Neural cell (in vitro differentiated cells): ENCODE measurements around the gene IGIP. TPM values are rescaled to one million over a fixed set of nuclear protein-coding genes. Genes with fewer than 3 reads are reported as not detected.

Experiments
- H2AFZ ChIP-seq: fragments of 200-600, 300-800 bp; sonication (generic), shearing (Covaris generic); 2 replicates; pipeline ENCODE4 v1.6.0; 2014; ENCODE audit warnings: low read depth, mild to moderate bottlenecking, antibody characterized with exemption, low read length, moderate library complexity
- H3F3A ChIP-seq: fragments of 200-600 bp; shearing (Covaris generic); 2 replicates; pipeline ENCODE4 v1.6.1; 2016; ENCODE audit warnings: mild to moderate bottlenecking, moderate library complexity, mixed read lengths, antibody characterized with exemption, low read length; ENCODE audit not compliant: insufficient read depth, poor library complexity, severe bottlenecking
- H3K27ac ChIP-seq: fragments of 200-600, 300-800 bp; sonication (generic), shearing (Covaris generic); 2 replicates; pipeline ENCODE4 v1.5.1; 2014; ENCODE audit warnings: mild to moderate bottlenecking, low read length, moderate library complexity
- H3K27me3 ChIP-seq: fragments of 300-800, 200-600 bp; sonication (generic), shearing (Covaris generic); 2 replicates; pipeline ENCODE4 v1.6.0; 2014; ENCODE audit warnings: mild to moderate bottlenecking, low read depth, low read length, moderate library complexity; ENCODE audit not compliant: insufficient read depth
- H3K36me3 ChIP-seq: fragments of 300-800, 200-600 bp; sonication (generic), shearing (Covaris generic); 2 replicates; pipeline ENCODE4 v1.5.1; 2014; ENCODE audit warnings: mild to moderate bottlenecking, antibody characterized with exemption, low read length, moderate library complexity; ENCODE audit not compliant: insufficient read depth
- H3K4me2 ChIP-seq: fragments of 300-800, 200-600 bp; sonication (generic), shearing (Covaris generic); 2 replicates; pipeline ENCODE4 v1.6.0; 2014; ENCODE audit warnings: mild to moderate bottlenecking, low read length
- H3K4me3 ChIP-seq: fragments of 300-800, 200-600 bp; sonication (generic), shearing (Covaris generic); 2 replicates; pipeline ENCODE4 v1.5.1; 2014; ENCODE audit warnings: mild to moderate bottlenecking, low read length, moderate library complexity
- H3K79me2 ChIP-seq: fragments of 200-600 bp; shearing (Covaris generic); replicated peaks from 2 replicates; pipeline ENCODE4 v1.6.0; 2014; ENCODE audit warnings: mild to moderate bottlenecking, low read length, moderate library complexity; ENCODE audit not compliant: insufficient read depth
- H3K9ac ChIP-seq: fragments of 300-800, 200-600 bp; sonication (generic), shearing (Covaris generic); 2 replicates; pipeline ENCODE4 v1.6.1; 2016; ENCODE audit warnings: mild to moderate bottlenecking, low read length, mixed read lengths
- H3K9me2 ChIP-seq: fragments of 200-600 bp; shearing (Covaris generic); 2 replicates; pipeline ENCODE4 v1.6.1; 2016; ENCODE audit warnings: mild to moderate bottlenecking, low read length, mixed read lengths; ENCODE audit not compliant: insufficient read depth
- H3K9me3 ChIP-seq: fragments of 200-600, 300-800 bp; sonication (generic), shearing (Covaris generic); 2 replicates; pipeline ENCODE4 v1.6.1; 2016; ENCODE audit warnings: mild to moderate bottlenecking, mixed run types, low read length, moderate library complexity, mixed read lengths
- H4K20me1 ChIP-seq: fragments of 200-600 bp; shearing (Covaris generic); 2 replicates; pipeline ENCODE4 v1.6.1; 2016; ENCODE audit warnings: mild to moderate bottlenecking, mixed run types; ENCODE audit not compliant: insufficient read depth
- EP300 ChIP-seq: fragments of 450-650 bp; conservative IDR thresholded peaks from 2 replicates; pipeline ENCODE4 v1.6.1; 2014; ENCODE audit warnings: antibody characterized with exemption, mild to moderate bottlenecking, moderate library complexity; ENCODE audit not compliant: poor library complexity, severe bottlenecking
- EZH2 ChIP-seq: fragments of 200-600, 300-800 bp; shearing (Covaris generic), sonication (generic); IDR thresholded peaks from 2 replicates; pipeline ENCODE4 v1.6.1; 2014; ENCODE audit warnings: antibody characterized with exemption, low read length, borderline replicate concordance, mild to moderate bottlenecking; ENCODE audit not compliant: insufficient read depth, poor library complexity, severe bottlenecking
- MXI1 ChIP-seq: fragments of 450-650 bp; conservative IDR thresholded peaks from 2 replicates; pipeline ENCODE4 v1.6.1; 2014; ENCODE audit warnings: antibody characterized with exemption, mild to moderate bottlenecking; ENCODE audit not compliant: poor library complexity, severe bottlenecking
- POLR2AphosphoS5 ChIP-seq: IDR thresholded peaks from 2 replicates; pipeline ENCODE4 v1.6.1; 2012
- RAD21 ChIP-seq: fragments of 450-650 bp; conservative IDR thresholded peaks from 2 replicates; pipeline ENCODE4 v1.6.1; 2014; ENCODE audit warnings: antibody characterized with exemption, mild to moderate bottlenecking, moderate library complexity
- SMC3 ChIP-seq: fragments of 450-650 bp; conservative IDR thresholded peaks from 2 replicates; pipeline ENCODE4 v1.6.1; 2014; ENCODE audit warnings: antibody characterized with exemption, mild to moderate bottlenecking, moderate library complexity; ENCODE audit not compliant: poor library complexity
- TAF1 ChIP-seq: IDR thresholded peaks from 2 replicates; pipeline ENCODE4 v1.6.1; 2012; ENCODE audit warnings: low read depth
- polyA plus RNA-seq: library from polyadenylated mRNA; depleted of rRNA; stranded (reverse); fragments of >200 nt; gene quantifications from 2 replicates; pipeline ENCODE4 v1.2.3, GENCODE V29; 2014
- TF ChIP-seq, protein P1 (sequence below): fragments of 450-650 bp; IDR thresholded peaks from 2 replicates; pipeline ENCODE4 v1.5.1; 2014; ENCODE audit warnings: antibody characterized with exemption, mild to moderate bottlenecking, moderate library complexity; ENCODE audit not compliant: poor library complexity, severe bottlenecking
- TF ChIP-seq, protein P2 (sequence below): IDR thresholded peaks from 2 replicates; pipeline ENCODE4 v1.6.1; 2012; ENCODE audit warnings: borderline replicate concordance

The IGIP gene
- polyA plus RNA-seq, 1 donor from 2014 or later = 4.4 TPM

DNA sequence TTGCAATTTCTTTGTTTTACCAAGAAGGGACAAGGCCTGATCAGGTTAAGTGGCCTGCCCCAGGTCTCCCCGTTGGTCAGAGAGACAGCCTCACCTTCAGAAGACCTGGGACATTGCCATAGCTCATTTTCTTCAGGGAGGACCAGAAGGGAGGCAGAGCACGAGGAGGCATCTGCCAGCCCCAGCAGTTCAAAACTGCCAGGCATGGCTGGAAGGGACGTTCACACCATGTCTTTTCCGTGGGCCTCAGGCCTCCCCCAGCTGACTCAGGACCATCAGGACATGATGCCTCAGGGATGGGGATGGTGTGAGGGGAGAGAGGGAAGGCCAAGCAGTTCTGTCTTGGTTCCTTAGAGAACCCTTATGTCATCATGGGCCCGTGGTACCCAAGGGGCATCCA lies 16.5 kb downstream of the IGIP start:
- Histone ChIP-seq H4K20me1 (no peaks in the 10 kb centered on the region), H3K9ac (no peak overlapping the region), H3K27me3 (peaks cover 27% of the 10 kb centered on the region), H3K4me2 (no peak overlapping the region), H3K27ac (no peak overlapping the region), H3K36me3 (no peaks in the 10 kb centered on the region), H3K9me3 (no peaks in the 10 kb centered on the region), H3F3A (no peaks in the 10 kb centered on the region), H3K9me2 (no peaks in the 10 kb centered on the region), H3K4me3 (no peak overlapping the region), H2AFZ (no peak overlapping the region), H3K79me2 (no peaks in the 10 kb centered on the region)
- TF ChIP-seq EP300 = no peak
- no peak for TF ChIP-seq SMC3
- no peak for TF ChIP-seq TAF1
- TF ChIP-seq, protein P1, sequence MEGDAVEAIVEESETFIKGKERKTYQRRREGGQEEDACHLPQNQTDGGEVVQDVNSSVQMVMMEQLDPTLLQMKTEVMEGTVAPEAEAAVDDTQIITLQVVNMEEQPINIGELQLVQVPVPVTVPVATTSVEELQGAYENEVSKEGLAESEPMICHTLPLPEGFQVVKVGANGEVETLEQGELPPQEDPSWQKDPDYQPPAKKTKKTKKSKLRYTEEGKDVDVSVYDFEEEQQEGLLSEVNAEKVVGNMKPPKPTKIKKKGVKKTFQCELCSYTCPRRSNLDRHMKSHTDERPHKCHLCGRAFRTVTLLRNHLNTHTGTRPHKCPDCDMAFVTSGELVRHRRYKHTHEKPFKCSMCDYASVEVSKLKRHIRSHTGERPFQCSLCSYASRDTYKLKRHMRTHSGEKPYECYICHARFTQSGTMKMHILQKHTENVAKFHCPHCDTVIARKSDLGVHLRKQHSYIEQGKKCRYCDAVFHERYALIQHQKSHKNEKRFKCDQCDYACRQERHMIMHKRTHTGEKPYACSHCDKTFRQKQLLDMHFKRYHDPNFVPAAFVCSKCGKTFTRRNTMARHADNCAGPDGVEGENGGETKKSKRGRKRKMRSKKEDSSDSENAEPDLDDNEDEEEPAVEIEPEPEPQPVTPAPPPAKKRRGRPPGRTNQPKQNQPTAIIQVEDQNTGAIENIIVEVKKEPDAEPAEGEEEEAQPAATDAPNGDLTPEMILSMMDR = no peak
- no peak for TF ChIP-seq POLR2AphosphoS5
- TF ChIP-seq, protein P2, sequence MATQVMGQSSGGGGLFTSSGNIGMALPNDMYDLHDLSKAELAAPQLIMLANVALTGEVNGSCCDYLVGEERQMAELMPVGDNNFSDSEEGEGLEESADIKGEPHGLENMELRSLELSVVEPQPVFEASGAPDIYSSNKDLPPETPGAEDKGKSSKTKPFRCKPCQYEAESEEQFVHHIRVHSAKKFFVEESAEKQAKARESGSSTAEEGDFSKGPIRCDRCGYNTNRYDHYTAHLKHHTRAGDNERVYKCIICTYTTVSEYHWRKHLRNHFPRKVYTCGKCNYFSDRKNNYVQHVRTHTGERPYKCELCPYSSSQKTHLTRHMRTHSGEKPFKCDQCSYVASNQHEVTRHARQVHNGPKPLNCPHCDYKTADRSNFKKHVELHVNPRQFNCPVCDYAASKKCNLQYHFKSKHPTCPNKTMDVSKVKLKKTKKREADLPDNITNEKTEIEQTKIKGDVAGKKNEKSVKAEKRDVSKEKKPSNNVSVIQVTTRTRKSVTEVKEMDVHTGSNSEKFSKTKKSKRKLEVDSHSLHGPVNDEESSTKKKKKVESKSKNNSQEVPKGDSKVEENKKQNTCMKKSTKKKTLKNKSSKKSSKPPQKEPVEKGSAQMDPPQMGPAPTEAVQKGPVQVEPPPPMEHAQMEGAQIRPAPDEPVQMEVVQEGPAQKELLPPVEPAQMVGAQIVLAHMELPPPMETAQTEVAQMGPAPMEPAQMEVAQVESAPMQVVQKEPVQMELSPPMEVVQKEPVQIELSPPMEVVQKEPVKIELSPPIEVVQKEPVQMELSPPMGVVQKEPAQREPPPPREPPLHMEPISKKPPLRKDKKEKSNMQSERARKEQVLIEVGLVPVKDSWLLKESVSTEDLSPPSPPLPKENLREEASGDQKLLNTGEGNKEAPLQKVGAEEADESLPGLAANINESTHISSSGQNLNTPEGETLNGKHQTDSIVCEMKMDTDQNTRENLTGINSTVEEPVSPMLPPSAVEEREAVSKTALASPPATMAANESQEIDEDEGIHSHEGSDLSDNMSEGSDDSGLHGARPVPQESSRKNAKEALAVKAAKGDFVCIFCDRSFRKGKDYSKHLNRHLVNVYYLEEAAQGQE = no peak
- TF ChIP-seq RAD21 = no peak
- no peak for TF ChIP-seq MXI1
- no peak for TF ChIP-seq EZH2

DNA sequence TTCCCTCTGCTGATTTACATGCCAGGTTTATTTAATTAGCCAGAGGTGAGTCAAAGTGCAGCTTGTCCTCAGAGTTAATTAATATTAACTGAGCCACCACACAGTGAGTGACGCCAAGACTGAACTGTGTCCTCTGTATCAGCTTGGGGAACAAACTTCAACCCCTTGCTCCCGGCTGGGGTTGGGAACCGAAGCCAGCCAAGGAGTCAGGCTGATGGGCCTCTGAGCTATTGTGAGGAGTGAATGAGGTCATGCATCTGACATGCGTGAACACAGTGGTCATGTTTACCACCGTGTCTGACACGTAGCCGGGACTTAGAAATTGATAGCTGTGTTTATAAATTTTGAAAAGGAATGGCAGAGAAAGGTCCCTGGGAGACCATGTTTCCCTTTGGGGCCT lies 17.1 kb downstream of the IGIP start:
- Histone ChIP-seq H3K4me3 (no peak overlapping the region), H3K4me2 (no peak overlapping the region), H3K9me2 (no peaks in the 10 kb centered on the region), H2AFZ (no peak overlapping the region), H3K79me2 (no peaks in the 10 kb centered on the region), H4K20me1 (no peaks in the 10 kb centered on the region), H3K9ac (no peak overlapping the region), H3K36me3 (no peaks in the 10 kb centered on the region), H3F3A (no peaks in the 10 kb centered on the region), H3K9me3 (no peaks in the 10 kb centered on the region), H3K27me3 (peaks cover 33% of the 10 kb centered on the region), H3K27ac (no peak overlapping the region)
- TF ChIP-seq, protein P1 = no peak
- TF ChIP-seq POLR2AphosphoS5 = no peak
- no peak for TF ChIP-seq EZH2
- TF ChIP-seq RAD21 = no peak
- no peak for TF ChIP-seq SMC3
- TF ChIP-seq, protein P2 = no peak
- no peak for TF ChIP-seq MXI1
- no peak for TF ChIP-seq TAF1
